Lower leg skin (tissue), 3 donors: ENCODE data around the gene CCDC187.

ENCODE experiments used
- POLR2A ChIP-seq, 2 donors: fragments of 450-650 bp; IDR thresholded peaks; one replicate each; pipeline ENCODE4 v1.6.1; 2016 to 2017; ENCODE audit warnings: antibody characterized with exemption in 2 of 2, mild to moderate bottlenecking in 1 of 2, moderate library complexity in 1 of 2
- TF ChIP-seq, protein P1 (sequence below), 3 donors: fragments of 450-650 bp; IDR thresholded peaks; one replicate each; pipeline ENCODE4 v1.5.1; 2016; ENCODE audit warnings: antibody characterized with exemption in 3 of 3, mild to moderate bottlenecking in 3 of 3, moderate library complexity in 2 of 3

DNA sequence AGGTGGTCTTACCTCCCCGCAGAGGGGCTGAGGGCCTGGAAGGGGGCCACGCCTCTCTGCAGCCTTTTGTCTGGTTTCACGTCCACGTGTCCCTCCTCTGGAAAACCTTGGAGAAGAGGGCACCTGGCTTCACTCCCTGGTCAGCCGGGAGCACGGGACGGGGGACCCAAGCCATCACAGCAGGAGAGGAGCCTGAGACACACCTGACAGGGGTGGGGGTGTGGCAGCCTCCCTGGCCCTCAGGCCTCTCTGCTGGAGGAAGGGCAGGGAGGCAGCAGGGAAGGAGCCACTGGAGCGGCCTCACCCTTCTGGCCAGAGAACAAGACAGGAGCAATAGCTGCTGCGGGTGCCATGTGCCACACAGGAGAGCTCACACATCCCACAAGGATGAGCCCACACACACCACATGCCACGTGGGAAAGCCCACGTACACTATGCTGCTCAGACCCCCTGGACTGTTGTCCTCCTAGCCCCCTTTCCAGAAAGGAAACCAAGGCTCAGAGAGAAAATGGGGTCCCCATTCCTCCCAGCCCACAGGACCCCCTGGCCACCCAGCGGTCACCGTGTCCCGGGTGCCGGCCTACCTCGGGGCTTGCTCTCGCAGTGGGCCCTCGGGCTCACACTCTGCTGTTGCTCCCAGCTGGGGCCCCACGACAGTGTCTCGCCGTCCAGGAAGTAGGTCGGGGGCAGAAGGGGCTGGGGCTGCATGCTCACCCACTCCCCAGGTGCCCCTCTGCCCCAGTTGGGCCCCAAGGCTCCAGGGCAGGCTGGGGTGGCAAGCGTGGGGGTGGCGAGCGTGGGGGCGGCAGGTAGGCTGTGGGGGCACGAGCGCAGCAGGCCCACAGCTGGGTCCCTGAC, 18.2 kb downstream of the CCDC187 start:
- TF ChIP-seq, protein P1, sequence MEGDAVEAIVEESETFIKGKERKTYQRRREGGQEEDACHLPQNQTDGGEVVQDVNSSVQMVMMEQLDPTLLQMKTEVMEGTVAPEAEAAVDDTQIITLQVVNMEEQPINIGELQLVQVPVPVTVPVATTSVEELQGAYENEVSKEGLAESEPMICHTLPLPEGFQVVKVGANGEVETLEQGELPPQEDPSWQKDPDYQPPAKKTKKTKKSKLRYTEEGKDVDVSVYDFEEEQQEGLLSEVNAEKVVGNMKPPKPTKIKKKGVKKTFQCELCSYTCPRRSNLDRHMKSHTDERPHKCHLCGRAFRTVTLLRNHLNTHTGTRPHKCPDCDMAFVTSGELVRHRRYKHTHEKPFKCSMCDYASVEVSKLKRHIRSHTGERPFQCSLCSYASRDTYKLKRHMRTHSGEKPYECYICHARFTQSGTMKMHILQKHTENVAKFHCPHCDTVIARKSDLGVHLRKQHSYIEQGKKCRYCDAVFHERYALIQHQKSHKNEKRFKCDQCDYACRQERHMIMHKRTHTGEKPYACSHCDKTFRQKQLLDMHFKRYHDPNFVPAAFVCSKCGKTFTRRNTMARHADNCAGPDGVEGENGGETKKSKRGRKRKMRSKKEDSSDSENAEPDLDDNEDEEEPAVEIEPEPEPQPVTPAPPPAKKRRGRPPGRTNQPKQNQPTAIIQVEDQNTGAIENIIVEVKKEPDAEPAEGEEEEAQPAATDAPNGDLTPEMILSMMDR (IDR thresholded peaks at IDR 0.05) = no peak
- no peak for TF ChIP-seq POLR2A (IDR thresholded peaks at IDR 0.05)
